Stimulated activated CD8-positive, alpha-beta memory T cell treated with anti-CD3 and anti-CD28 coated beads, Interleukin-12 subunit alpha, Interleukin-12 subunit beta, amount 100 ng/mL, for 24 hours (primary cell): ENCODE results near the gene PRSS36.
A peak's percentile ranks its signal among the peaks of the same experiment; 100 is the strongest.
"Not testable (repeated sequence)": the region's sequence is repeated elsewhere in the genome, so short reads cannot be mapped to it uniquely, and the experiment has no call there.

ENCODE experiments used
- DNase-seq: peaks from one replicate; pipeline ENCODE4 v3.0.0-alpha.2; 2020; ENCODE audit errors: extremely low read depth

The PRSS36 gene

DNA sequence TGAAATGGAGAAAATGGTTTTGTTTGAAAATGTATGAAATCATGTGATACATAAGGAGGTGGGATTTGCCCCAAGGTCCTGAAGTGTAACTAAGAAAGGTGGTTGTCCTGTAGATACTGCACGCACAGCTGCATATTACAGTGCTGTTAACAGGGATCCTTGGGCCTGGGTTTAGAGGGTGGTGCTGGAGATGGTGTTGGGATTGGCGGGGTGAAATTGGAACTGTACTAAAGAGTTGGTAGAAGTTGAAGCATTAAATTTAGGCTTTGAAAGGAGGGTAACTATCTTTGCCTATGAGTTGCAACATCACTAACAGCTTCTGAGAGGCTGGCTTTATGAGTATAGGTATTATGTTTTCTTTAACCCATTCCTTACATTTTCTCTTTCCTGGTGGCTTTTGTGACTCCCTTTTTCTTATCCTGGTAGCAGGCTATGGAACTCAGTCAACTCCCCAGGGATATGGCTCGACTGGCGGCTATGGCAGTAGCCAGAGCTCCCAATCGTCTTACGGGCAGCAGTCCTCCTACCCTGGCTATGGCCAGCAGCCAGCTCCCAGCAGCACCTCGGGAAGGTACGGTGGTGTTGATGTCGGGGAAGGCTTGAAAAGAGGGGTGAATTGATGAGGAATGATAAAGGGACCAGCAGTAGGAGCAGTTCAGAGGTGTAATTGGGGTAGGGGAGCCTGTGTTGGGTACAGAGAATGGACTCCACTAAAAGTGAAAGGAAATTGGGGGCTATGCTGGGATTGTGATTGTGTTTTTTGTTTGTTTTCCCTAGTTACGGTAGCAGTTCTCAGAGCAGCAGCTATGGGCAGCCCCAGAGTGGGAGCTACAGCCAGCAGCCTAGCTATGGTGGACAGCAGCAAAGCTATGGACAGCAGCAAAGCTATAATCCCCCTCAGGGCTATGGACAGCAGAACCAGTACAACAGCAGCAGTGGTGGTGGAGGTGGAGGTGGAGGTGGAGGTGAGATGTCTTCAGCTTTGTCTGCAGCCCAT lies 33.9 kb upstream of the PRSS36 start:
- DNase-seq: no peak

GRCh38 chr16:31182391-31182790 lies 32.5 kb upstream of the PRSS36 start:
- DNase-seq: no peak

DNA sequence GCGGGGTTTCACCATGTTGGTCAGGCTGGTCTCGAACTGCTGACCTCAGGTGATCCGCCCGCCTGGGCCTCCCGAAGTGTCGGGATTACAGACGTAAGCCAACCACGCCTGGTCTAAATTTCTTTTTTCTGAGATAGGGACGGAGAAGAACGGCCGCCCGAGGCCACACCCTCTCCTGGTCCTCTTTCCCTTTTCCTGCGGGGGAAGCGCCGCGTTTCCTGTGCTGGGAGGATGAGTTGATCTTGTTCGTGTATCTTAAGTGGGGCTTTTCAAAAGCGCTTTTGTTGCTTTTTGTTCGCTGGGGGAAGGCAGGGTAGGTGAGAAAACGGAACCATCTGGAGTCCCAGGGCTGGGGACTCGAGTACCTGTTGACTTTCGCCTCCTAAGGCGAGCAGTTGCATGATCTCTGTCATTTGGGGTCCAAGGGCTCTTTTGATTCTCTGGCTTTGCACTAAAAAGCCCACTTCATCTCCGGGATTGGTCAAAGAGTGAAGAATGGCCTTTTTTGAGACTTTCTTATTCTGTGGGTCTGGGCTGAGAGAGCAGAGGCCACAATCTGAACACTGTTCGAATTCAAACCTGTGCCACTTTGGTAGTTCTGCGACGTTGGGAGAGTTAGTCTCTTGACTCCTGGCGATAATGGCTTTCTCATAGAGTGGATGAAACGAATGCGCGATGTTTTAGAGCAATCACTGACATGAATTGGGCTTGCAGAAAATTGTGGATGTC lies 31.4 kb upstream of the PRSS36 start:
- DNase-seq: no peak

GRCh38 chr16:31179747-31180459 lies 30.0 kb upstream of the PRSS36 start, which contains the start of gene FUS:
Gene FUS (plus strand): TSS chr16:31180139. CDS start chr16:31180215, 76 bp downstream.
- peak; percentile 79 for DNase-seq

- no peak for DNase-seq
Observed at GRCh38 chr16:31179219-31179746, 29.4 kb upstream of the PRSS36 start.

- DNase-seq: no peak
Observed at GRCh38 chr16:31177136-31177535, 27.3 kb upstream of the PRSS36 start.

- DNase-seq: not testable (repeated sequence)
Observed at GRCh38 chr16:31170048-31170447, 20.2 kb upstream of the PRSS36 start.

- DNase-seq: no peak
Observed at GRCh38 chr16:31168848-31169247, 19.0 kb upstream of the PRSS36 start.

- DNase-seq: no peak
Observed at GRCh38 chr16:31167315-31167714, 17.4 kb upstream of the PRSS36 start.

DNA sequence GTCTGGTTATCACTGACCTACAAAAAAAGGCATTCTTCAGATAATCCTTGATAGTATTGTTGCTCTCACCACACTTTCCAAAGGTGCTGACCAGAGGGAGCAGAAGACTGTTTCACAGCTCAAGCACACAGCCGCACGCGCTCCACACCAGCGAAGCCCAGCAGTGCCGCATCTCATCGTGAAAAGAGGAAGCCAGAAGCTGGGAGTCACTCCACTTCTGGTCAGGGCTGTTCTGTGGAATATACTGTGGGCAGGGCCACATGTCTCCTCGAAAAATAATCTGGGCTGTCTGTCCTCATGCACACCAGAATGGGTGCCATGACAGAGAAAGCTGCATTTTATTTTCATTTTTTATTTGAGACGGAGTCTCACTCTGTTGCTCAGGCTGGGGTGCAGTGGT lies 7.3 kb upstream of the PRSS36 start:
- no peak for DNase-seq

- not testable (repeated sequence) for DNase-seq
Observed at GRCh38 chr16:31150976-31151375, 1.1 kb upstream of the PRSS36 start.

DNA sequence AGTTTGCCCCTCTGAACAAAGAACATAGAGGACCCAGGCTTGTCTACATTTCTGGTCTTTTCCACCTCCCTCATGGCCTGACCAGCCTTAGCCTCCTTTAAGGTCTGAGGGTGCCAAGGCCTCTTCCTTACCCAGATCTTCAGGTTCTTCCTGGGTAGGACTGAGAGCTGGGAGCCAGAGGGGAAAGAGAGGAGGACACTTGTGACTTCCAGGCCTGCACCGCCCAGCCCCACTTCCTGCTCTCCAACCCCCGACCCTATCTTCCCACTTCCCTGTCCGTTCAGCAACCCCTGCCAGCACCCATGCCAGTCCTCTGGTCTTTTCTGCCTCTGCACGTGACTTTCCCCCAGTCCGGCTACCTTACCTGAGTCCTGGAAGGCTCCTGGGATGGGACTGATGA lies 534 bp downstream of the PRSS36 start:
- DNase-seq: no peak

DNA sequence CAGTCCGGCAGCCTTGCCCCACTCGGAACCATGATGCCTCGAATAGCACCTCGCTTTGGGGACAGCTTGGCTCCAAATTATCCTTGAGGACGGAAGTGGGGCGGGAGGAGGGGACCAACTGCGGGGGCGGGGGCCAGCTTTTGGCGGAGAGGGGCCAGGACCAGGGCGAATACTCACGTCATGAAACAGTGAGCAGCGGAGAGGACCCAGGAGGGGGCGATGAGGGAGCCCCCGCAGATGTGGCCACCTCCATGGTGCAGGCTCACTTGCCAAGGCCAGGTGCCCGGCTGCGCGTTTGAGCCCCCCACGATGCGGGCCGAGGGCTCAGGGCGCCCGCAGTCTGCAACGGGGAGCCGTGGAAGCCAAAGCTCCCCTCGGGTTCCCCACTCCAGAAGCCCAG lies 970 bp downstream of the PRSS36 start:
- no peak for DNase-seq

GRCh38 chr16:31148281-31148728 lies 1.6 kb downstream of the PRSS36 start:
- DNase-seq: no peak

- DNase-seq: no peak
Observed at GRCh38 chr16:31147574-31147973, 2.3 kb downstream of the PRSS36 start.

DNA sequence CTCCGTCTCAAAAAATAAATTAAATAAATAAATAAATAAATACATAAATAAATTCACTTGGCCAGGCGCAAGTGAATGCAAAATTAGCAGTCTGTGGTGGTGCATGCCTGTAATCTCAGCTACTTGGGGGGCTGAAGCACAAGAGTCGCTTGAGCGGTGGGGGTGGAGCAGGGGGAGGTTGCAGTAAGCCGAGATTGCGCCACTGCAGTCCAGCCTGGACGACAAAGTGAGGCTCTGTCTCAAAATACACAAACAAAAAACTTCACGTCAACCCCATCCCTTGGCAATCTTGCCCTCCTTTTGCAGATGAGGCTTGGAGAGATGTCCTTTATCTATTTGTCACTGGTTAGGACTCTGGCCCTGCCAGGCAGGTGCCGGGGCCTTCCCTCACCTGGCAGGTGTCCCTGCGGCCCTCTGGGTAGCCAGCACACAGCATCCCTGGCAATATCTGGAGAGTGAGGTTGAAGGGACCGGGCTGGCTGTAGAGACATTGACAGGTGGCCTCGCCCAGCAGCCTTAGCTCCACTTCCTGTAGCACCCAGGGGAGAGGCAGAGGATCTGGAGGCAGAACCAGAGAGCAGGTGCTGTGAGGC lies 4.4 kb downstream of the PRSS36 start:
- no peak for DNase-seq

GRCh38 chr16:31144418-31144817 lies 5.4 kb downstream of the PRSS36 start:
- not testable (repeated sequence) for DNase-seq

DNA sequence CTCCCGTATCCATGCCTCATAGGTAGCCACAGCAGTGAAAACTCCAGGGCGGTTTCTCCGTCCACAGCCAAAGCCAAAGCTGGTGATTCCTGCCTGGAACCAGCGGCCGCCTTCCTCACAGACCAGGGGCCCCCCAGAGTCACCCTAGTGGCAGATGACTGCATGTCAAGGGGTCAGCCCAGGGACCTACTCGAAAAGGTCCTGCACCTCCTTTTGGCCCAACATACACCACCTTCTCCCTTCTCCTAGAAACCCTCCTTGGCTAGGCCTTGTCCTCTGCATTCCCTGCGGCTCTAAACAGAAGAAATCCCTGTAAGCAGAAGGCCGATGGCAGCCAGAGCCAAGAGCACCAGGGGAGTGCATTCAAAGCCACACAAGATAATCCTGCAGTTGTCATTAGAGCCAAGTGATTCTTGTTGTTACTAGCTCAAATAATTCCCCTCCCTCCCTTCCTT lies 6.1 kb downstream of the PRSS36 start:
- no peak for DNase-seq

DNA sequence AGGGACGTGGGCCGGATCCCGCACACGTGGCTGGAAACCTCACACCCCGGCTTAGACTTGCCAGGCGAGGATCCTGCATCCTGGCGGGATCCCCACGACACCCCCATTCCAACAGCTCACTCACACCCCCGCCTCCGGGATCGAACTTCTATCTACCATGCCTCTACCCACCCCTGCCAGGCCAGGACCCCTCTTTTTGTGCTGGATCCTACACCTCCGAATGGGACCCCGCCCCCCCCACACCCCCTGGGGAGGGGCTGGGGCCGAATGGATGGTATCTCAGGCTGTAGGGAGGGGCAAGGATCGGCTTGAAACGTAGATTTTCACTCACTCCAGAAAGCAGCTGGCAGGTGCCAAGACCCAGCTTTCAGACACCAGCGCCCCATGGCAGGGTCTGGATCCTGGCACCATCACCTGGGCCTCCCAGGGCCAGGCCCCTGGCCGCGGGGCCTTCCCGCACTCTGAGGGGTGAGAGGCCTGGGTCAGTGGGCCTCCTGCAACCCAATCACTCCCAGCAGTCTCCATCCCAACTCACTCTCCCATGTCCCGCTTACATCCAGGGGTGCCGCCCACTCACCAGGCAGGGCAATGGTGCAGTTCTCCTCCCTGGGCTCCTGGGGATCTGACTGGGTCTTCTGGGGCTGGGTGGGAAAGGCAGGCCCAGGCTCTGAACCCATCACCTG lies 6.7 kb downstream of the PRSS36 start:
- no peak for DNase-seq
